ENCODE data around the gene DIP2A. TPM values are rescaled to one million over a fixed set of nuclear protein-coding genes. Genes with fewer than 3 reads are reported as not detected.
"Not testable (repeated sequence)": the region's sequence is repeated elsewhere in the genome, so short reads cannot be mapped to it uniquely, and the experiment has no call there.

Gene DIP2A
- polyA plus RNA-seq, 12 donors = 18.4 to 42.8 (median 24.6) TPM; not detected in 1

DNA sequence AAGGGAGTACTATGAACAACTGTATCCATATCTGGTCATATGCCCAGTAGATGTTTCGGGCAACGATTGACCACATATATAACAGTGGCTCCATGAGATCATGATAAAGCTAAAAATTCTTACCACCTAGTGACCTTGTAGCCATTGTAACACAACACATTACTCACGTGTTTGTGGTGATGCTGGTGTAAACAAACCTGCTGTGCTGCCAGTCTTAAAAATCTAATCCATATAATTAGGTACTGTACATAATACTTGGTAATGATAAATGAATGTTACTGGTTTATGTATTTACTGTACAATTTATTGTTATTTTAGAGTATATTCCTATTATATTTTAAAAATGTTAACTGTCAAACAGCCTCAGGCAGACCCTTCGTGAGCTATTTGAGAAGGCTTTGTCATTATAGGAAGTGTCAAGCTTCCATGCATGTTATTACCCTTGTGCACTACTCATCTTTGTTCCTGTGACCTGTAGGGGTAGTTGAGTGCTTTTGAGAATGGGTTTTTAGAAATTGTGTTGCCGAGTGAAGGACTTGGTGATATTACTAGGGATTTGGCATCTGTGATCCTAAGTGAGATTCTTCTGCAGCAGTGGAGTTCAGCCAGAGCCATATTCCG is 23.6 kb downstream of the DIP2A start:
- DNase-seq = no peak

- no peak for DNase-seq
These were observed 24.1 kb downstream of the DIP2A start for GRCh38 chr21:46482846-46483231.

DNA sequence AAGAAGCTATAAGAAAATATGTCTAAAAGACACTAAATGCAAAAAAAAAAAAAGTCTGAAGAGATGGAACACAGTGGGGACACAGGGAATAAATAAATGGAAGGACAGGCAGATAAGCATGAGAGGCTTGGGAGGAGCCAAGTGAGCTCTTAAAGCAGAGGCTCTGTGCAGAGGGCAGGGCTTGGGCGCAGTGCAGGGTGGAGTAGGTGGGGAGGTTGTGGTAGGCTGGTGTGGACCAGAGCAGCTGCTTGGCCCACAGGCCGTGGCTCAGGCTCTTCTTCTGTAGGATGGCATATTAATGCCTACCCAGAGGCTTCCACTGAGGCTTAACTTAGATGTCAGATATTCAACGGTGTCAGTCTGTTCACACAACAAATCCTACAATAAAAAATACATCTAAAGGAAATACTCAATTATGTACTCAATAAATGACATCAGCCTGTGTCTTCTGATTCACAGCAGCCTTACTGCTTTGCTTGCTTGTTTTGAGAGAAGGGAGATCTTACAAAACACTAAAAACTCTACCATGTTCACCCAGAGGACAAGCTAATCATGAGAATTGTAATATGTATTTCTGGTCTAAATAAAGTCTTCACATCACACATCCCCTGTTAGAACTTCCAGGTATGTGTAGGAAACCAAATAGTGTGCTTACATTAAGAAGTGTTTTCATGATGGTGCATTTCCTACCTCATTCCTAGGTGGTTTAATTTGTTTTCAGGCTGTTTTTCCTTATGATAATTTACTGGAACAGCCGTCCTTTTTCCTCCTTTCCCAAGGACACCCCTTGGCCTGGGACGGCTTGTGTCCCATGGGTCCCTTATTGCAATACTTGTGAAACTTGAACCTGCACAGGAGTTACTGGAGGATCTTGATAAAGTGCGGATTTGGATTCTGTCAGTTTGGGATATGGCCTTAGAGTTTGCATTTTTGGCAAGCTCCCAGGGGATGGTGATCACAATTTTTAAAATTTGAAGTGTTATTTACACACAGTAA is 24.9 kb downstream of the DIP2A start:
- DNase-seq = no peak

DNA sequence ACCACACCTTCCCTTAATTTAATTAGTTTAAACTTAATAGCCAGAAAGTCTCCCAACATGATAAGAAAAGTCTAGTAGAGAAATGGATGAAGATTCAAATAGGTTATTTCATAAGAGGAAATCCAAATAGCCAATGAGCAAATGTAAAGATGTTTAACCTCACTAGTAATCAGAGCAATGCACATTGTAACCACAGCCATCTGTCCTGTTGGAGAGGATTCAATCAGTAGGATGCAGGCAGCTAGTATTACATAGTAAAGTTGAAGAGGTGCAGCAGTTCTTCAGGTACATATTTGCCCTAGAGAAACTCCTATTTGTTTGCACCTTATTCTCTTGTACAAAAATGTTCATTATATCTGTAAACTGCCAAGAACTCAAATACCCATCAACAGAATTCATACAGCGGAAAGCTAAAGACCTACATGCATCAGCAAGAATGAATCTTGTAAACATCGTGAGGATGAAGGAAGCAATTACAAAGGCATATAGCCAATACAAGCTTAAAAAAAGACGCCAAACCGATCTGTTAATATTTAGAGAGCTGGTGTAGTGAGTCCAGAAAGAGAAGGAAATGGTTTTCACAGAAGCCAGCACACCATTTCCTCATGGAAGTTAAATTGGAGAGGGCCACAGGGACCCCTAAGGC is 27.9 kb downstream of the DIP2A start:
- no peak for DNase-seq

GRCh38 chr21:46489162-46489663 is 30.5 kb downstream of the DIP2A start:
- DNase-seq = no peak

GRCh38 chr21:46489800-46490199 is 31.1 kb downstream of the DIP2A start:
- no peak for DNase-seq

DNA sequence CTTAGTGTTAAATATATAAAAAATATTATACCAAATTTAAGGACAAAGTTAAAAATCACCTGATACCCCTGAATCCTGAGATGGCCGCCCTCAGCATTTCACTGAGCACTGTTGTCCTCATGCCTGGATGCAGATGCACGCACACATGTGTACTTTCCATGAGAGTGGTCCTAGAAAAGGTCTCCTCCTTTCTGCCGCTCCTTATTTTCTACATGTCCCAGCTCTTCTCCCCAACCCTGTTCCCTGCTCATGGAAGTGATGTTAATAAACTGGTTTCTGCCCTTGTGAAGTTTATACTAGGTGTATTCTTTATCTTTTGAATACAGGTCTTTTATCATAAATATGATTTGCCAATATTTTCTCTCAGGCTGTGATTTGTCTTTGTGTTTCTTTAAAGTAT is 32.9 kb downstream of the DIP2A start:
- DNase-seq = no peak

DNA sequence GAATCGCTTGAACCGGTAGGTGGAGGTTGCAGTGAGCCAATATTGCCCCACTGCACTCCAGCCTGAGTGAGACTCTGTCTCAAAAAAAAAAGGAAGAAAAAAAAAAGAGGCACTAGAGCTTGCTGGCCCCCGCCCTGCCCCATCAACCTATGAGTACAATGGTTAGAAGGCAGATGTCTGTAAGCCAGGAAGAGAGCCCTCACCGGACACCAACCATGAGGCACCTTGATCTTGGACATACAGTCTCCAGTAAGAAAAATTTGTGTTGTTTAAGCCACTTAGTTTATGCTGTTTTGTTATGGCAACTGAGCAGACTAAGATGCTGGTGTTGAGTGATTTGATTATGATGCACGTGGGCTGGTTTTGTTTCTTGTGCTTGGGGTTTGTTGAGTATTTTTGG is 34.2 kb downstream of the DIP2A start:
- no peak for DNase-seq

DNA sequence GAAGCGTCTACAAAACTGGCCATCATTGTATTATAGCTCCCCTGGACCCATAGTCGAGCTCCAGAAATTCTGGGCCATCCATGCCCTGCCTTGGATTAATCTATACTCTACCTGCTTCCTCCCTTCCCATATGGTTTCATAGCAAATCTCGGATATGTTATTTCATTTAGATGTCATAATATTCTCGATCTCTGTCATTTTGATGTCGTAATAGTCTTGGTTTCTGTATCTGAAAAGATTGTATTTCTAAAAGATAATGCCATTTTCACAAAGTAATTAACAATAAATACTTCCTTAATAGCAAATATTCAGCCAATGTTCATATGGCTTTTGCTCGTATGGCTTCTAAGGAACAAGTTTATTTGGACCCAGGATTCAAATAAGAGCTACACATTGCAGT is 35.1 kb downstream of the DIP2A start:
- DNase-seq = no peak

DNA sequence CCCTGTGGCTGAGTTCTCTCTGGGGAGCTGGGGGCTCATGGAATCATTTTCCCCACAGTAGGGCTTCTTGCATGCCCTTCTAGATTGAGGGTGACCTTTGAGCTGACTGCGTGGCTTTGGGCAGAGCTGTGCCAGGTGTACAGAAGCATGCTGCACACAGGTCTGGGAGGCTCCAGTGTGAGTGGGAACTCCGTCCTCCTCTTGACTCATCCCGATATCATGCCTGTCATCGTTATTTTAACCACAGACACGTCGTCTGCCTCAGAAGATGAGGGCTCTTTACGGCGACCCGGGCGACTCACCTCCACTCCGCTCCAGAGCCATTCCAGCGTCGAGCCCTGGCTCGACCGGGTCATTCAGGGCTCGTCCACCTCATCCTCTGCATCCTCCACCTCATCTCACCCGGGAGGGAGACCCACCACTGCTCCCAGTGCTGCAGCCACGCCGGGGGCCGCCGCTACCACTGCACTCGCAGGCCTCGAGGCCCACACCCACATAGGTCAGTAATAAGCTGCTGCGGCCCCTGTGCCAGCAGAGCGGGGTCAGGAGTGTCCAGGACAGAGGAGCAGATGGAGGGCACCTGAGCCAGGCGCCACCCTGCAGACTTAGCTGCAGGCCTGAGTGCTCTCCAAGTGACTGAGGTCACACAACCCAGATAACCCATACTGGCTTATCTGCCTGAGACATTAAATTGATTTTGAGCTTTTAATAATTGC is 39.8 kb downstream of the DIP2A start:
- no peak for DNase-seq

GRCh38 chr21:46500224-46500861 is 41.7 kb downstream of the DIP2A start:
- DNase-seq = no peak

- DNase-seq = no peak
These were observed 45.3 kb downstream of the DIP2A start for GRCh38 chr21:46503922-46504550.

GRCh38 chr21:46504666-46505065 is 46.0 kb downstream of the DIP2A start:
- DNase-seq = no peak

DNA sequence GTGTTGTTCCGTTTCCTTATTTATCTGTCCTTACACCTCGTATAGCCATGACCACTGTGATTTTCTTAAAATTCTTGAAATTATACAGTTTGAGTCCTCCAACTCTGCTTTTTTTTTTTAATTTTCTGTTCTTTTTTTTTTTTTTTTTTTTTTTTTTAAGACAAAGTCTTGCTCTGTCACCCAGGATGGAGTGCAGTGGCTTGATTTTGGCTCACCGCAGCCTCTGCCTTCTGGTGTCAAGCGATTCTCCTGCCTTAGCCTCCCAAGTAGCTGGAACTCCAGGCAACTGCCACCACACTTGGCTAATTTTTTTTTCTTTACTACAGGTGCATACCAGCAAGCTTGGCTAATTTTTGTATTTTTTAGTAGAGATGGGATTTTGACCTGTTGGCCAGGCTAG is 48.9 kb downstream of the DIP2A start:
- DNase-seq = no peak

DNA sequence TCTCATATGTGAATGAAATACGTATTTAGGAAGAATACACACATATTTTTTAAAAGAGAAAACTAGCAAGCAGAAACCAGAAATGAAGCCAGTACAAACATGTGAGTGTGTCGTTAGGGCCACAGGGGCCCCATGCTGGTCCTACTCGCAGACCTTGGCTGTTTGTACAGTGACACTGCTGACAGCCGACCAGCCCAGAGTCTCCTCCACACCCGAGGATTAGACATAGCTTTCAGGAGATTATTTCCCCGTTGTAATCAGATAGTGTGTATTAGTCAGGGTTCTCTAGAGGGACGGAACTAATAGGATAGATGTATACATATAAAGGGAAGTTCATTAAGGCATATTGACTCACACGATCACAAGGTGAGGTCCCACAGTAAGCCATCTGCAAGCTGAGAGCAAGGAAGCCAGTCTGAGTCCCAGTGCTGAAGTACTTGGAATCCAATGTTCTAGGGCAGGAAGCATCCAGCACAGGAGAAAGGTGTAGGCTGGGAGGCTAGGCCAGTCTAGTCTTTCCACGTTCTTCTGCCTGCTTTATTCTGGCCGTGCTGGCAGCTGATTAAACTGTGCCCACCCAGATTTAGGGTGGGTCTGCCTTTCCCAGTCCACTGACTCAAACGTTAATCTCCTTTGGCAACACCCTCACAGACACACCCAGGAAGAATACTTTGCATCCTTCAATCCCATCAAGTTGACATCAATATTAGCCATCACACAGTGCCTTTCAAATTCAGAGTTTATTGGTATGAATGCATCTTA is 51.2 kb downstream of the DIP2A start:
- no peak for DNase-seq

- DNase-seq = peak; percentile 31
These were observed 56.4 kb downstream of the DIP2A start for GRCh38 chr21:46515109-46515508.

DNA sequence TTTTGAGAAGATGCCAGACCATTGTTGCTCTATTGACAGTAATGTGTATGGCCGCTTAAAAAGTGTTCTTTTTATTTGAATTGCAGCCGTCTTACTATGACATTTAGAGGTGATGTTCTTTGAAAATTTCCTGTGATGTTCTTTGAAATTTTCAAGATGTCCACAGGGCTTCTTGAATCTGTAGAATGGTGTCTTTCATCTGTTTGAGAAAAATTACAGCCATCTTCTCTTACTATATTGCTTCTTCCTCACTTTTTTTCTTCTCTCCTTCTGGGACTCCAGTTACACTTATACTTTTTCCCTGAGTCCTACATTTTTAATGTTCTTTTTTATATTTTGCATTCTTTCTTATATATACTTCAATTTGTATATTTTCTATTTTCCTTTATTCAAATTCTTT is 57.4 kb downstream of the DIP2A start:
- no peak for DNase-seq

GRCh38 chr21:46517361-46517760 is 58.7 kb downstream of the DIP2A start:
- no peak for DNase-seq

DNA sequence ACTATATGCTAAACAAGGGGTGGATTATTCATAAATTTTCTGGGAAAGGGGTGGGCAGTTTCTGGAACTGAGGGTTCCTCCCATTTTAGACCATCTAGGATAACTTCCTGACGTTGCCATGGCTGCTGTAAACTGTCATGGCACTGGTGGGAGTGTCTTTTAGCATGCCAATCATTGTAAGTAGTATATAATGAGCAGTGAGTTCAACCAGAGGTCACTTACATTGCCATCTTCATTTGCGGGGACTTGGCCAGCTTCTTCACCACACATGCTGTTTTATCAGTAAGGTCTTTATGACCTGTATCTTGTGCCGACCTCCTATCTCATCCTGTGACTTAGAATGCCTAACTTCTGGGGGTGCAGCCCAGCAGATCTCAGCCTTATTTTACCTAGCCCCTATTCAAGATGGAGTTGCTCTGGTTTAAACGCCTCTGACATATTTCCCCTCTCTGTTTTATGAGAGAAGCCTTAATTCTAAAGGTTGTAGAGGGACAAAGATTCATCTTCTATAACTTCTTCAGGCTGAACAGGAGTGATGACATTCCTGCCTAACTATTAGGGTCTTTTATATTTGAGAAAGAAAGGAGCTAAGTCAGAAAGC is 60.4 kb downstream of the DIP2A start:
- no peak for DNase-seq

- DNase-seq = not testable (repeated sequence)
These were observed 68.7 kb downstream of the DIP2A start for GRCh38 chr21:46527393-46527792.

All from muscle of arm (tissue), 12 donors.